ENCODE data around the gene RAD51. TPM values are rescaled to one million over a fixed set of nuclear protein-coding genes. Genes with fewer than 3 reads are reported as not detected.

Gene RAD51
- total RNA-seq, 1 donor from 2014 or later, result 4.8 TPM

DNA sequence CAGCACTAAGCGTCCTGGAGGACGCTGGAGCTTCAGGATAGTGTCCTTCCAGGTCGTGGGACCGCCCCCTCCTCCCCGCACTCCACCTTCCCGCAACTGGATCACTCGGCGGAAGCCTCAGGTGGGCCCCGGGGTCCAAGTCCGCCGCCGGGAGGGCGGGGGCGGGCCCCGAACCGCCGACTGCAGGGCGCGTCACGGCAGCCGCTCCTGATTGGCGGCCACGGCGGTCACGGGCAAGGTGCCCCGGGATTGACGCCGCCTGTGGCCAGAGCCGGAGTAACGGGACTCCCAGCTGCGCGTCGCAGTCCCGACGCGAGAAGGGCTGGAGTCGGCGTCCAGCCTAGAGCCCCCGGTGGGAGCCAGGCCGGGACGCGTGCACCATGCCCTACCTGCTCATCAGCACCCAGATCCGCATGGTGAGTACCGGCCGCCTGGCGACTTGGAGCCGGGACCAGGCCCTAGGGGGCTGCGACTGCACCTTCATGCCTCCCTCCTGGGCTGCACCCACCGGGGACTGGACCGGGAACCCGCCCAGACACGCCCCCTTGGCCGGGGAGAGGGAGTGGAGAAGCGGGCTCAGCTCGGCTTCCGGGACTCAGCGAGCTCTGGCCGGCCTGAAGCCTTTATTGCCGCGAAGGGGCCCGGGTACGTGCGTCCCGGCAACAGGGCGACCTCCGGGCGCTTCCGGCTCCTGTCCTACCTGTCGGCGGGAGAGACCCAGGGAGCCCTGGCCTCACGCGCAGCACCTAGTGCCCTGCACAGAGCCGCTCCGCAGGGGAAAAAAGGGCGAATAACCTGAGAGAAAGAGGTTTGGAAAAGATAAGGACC lies 69.0 kb downstream of the RAD51 start, which contains the start of gene GCHFR:
GCHFR (plus strand) TSS at position 268 of the 828 bp plus-strand sequence; CDS start at position 381, 113 bp downstream.
- peak; percentile 79 for DNase-seq

DNA sequence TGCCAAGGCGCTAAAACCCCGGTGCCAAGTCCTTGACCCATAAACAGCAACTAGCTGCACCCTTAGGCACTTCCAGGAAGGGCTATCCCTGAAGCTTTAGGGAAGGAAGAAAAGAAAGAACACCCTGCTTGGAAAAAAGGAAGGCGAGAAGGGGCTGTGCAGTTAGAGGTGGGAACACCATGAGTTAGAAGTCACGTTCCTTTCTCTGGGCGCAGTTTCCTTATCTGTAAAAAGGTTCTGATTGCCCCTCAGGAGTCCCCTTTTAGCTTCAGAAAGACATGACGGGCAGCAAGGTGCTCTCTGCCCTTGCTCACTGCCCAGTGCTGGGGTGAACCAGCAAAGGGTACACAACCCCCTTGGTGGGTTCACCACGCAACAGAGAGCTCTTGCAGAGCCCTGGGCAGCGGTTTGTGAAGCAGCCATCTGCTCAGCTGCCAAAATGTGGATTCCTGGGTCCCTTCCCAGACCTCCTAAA lies 69.7 kb downstream of the RAD51 start:
- DNase-seq, result no peak

DNA sequence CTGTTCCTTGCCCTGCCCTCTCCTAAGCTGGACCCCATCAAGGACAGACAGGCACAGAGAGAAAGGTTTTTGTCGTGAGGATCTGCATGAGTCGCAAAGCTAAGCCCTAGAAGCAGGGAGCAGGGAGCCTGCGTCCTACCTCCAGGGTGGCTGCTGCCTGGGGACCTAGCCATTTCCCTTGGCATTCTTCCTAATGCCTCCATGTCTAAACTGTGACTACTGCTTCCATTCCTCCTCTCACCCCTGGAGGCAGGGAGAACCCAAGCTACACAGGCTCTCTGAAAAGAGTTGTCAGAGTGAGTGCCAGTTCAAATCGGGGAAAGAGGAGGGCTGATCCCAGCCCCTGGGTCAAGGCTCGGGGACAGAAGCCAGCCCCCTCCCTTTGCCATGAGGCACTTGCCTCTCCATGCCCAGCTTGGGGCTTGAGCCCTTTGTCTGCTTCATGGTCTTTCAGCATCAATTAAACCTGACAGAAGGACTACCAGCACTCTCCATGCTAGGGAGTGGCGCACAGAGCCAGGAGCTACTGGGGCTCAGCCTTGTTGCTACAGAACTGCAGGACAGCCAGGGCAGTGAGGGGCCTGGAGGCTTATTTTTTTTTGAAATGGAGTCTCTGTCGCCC lies 71.3 kb downstream of the RAD51 start:
- DNase-seq, result no peak

DNA sequence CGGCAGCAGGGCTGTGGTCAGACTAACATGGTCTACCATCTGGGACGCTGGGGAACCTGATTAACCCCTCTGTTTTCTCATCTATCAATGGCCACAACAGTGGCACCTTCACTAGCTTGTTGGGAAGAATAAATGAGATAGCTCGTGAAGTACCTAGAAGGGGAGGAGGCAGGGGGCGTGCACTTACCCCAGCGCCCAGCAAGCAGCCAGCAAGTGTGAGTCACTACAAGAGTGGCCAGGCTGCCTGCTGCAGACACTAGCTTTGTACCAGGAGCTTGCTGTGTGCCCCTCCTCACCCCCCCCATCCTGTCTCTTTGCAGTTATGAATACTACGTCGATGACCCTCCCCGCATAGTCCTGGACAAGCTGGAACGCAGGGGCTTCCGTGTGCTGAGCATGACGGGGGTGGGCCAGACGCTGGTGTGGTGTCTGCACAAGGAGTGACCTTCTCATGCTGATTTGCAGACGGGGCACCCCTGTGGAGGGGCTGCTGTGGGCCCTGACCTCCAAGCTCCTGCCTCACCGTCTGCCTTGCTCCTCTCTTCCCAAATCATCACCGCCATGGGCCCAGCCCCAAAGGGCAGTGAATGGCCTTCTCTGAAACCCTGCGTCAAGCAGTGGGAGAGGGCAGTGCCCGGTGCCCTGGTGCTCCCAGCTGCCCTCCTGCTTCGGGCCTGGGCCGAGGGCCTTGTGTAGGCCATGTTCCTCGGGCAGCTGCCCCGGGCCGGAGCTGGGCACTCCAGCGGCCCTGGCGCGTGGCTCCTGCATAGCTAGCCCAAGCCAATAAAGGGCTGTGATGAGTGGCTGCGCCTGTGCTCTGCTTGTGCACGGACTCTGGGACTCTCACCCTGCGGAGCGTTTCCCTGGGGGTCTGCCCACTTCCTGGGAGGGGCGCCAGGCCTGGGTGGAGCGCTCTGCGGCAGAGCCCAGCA lies 72.2 kb downstream of the RAD51 start:
- DNase-seq, result peak; percentile 51

DNA sequence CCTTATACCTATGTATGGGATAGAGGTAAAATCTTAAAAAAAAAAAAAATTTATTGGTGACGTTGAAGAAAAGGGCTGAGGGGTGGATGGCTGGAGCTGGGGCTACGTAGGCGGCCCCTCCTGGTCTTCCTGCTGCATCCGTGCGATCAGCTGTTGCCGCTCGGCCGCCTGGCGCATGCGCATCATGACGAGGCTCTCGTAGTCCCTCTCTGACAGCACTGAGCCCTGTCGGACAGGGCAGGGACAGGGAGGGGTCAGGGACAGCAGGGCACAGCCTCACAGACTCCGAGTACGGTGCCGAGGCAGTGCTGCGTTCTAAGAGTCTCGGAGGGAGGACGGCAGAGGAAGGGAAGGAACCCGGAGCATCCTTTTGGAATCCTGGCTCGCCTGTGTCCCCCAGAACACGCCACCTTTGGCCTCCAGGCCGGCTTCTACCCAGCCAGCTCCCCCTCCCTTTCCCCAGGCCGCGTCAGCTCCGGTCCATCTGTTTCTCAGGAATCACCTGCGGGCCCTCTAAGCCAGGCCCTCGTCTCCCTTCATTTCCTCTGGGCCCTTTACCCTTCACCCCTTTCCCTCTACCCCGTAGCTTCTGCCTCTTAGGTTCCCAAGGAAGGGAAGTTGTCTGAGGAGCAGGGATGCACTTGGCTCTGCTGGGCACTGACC lies 73.0 kb downstream of the RAD51 start:
- no peak for DNase-seq

DNA sequence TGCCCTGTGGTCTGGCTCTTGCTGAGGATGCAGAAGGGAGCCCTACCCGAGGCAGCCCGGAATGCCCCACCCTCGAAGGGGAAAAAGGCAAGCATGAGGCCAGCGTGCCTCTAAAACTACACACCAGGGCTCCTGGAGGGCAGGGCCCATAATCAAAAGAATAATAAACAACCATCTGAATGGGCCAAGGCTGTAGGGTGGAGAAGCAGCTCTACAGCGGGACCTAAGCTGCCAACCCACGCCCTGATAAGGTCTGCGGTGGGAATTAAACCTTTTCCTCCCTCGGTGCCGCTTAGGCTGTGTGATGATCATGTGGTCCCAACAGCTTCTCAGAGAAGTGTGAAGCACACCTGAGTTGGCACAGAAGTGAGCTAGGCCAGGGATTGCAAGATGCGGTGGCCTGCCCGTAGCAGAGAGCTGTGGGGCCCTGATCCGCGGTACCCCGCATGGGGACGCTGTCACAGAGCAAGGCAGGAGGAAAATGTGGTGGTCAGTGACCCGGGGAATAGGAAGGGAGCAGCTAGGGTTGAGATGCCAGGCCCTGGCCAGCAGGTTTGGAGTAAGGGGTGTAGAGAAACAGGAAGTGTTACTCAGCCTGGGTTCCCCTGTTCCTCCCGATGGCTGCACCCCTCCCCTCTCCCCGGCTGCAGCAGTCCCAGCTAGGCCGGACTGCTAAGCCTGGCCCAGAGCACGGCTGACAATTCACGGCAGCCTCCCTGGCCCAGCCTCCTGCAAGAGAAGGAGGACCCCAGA lies 73.7 kb downstream of the RAD51 start:
- peak; percentile 45 for DNase-seq

DNA sequence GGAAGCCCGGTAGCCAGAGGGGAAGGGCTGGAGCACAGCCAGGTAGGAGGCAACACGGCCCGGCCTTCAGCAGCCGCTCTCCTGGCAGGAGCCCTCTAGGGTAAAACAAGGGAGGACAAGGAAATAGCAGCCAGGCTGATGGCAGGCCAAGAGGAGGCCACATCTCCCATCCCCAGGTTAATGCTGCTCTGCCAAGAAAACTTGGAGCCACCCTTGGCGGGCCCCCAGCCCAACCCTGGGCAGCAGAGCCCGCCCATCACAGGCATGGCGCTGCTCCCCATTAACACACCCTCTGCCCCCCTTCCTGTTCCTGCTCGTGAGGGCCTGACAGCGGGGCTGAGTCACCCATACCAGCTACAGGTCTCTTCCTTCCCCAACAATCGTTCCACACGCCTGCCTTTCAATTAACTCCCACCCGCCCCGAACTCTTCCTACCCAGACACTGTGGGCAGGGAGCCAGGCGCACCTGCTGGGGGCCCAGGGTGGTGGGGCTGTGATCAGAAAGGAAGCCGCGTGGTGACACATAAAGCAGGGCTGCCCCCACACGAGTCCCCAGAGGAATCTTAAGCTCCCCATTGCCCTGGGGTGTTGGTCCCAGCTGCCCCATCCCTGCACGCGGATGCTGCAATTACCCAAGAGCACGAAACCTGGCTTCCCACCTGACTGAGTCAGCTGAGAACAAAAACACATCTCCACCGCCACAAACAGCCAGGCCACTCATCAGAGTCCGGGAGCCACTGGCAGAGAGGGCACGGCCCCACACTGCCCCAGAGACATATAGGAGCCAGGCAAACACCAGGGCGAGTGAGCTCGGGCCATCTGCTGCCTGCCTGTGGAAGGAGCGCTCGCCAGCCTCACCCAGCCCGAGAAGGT lies 74.5 kb downstream of the RAD51 start, which contains the start of gene C15orf62:
C15orf62 (plus strand) TSS at position 707 of the 873 bp plus-strand sequence. CDS start 516 bp downstream, outside the sequence.
- peak; percentile 77 for DNase-seq

DNA sequence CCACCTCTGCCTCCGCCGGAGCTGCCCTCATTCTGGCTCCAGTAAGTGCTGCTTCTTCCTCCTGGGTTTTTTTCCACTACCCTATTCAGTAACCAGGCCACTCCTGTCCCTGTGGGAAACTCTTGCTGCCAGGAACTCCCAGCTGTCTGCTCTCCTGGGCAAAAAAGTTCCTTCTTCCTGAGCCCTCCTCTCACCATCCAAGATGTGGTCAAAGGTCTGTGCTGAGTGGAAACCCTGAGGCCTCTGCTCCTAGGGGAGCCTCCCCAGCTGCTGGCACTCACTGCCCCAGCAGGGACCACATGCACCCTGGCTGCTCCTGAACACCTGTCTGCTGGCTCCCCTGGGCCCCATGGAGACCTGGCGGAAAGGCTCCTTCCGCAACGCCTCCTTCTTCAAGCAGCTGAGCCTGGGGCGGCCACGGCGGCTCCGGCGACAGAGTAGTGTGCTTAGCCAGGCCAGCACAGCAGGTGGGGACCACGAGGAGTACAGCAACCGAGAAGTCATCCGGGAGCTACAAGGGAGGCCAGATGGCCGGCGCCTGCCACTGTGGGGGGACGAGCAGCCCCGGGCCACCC lies 75.3 kb downstream of the RAD51 start:
- peak; percentile 35 for DNase-seq

DNA sequence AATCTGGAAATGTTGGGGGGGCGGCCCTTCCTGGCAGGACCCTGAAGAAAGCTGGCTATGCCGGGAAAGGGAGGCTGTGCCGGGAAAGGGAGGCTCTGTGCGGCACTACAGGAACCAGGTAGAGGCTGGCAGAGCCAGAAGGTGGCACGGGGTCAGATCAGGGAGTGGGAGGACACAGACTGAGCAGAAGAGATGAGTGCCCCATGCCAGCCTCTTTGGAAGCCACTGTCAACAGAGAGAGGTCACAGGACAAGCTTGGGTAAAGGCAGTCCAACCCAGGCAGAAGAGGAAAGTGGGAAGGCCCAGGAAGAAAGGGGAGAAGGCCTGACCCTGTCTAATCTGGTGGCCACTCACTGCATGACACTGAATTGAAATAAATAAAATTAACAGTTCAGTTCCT lies 76.3 kb downstream of the RAD51 start:
- no peak for DNase-seq

DNA sequence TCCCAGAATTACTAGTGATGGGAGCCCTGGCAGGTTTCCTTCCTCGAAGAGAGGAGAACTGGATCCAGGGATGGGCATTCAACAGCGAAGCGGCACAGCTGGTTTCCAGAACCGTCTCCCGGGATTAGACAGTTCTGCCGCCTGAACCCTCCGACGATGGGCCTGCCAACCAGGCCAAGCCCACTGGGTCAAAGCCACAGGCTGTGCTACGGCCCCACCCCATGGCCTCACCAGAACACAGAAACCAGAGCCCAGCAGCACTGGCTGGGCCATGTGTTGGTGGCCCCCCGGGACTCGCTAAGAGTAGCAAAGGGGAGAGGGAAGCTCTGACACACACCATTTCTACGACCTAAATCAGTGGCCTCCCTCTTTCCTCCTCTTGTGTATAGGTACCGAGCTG lies 77.0 kb downstream of the RAD51 start:
- DNase-seq, result no peak

DNA sequence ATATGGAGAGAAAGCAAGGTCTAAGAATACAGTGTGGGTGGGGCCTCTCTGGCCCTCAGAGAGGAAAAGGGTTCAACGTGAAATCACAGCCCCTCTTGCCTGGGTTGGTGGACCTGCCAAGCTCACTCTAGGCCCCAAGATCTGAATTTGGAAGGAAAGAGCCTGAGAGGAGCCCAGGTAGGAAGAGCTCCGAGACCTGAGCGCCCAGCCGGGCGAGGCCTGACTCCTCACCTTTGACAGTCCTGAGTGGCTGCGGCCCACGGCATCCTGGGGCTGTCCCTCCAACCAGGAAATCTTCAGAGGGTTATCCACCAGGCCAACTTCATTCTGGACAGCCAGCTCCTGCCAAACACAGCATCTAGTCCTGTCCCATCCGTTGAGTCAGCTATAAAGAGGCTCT lies 78.5 kb downstream of the RAD51 start:
- no peak for DNase-seq

DNA sequence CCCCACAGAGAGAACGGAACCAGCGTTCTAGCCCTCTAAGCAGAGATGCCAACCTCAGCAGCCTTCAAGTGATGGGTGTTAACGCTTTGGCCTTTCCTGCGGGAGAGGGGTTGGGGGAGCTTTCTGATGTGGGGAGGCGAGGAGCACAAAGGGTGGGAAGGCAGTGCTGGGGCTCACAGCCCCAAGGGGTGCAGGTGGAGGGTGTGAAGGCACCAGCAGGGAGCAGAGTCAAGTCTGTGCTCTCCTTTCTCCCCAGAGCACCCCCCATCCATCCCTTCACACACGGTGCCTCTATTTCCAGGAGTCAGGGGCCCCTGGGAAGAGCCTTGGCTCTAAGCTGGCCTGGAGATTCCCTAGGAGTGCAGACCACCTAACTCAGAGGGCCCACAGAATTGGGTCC lies 78.9 kb downstream of the RAD51 start:
- DNase-seq, result no peak

DNA sequence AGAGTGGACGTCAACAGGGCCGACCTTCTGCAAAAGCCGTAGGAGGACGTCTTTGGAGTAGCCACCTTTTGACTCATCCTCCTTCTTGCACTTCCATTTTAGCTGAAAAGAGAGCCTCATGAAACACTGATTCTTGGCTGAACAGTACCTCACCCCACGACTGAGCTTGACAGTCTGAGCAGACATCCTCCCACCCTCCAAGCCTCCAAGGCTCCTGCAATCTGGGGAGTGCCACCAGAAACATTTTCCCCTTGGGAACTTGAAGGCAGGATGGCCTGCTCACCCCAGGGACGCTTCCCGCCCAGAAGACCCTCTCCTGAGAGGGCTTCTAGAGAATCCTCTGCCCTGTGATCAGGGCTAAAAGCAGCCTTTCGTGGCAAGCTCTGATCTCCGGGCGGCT lies 80.0 kb downstream of the RAD51 start:
- DNase-seq, result no peak

DNA sequence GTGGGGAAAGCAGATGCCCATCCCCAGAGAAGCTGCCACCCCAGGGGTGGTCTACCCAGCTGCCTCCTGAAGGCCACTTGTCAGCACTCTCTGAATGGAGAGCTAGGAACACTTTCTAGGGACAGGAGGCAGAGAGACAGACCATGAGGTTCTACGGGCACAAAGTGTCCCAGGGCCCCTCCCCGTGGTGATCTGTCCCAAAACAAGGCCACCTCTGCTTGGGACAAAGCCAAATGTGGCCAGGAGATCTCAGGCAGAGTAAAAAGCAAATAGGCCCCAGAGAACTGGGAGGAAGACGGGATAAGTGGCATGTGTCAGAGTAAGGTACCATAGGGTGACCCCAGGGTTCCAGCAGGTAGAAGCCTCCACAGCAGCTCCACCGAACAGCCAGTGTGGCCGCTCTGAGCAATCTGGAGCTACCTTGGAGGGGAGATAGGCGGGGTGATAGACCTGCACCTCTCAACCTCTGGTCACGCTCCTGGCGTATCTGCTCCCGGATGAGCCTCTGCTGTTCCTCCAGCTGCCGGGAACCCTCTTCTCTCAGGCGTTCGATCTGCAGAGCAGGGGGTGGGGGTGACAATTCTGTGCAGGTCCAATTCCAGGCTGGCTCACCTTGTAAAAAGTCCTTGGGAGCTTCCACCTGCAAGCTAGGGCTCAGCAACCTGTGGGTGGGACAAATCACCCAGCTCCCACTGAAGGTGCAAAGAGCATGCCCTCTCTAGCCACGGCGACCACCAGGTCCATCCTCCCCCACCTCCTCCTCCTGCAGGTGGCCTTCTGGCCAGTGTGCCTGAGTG lies 81.0 kb downstream of the RAD51 start:
- no peak for DNase-seq

DNA sequence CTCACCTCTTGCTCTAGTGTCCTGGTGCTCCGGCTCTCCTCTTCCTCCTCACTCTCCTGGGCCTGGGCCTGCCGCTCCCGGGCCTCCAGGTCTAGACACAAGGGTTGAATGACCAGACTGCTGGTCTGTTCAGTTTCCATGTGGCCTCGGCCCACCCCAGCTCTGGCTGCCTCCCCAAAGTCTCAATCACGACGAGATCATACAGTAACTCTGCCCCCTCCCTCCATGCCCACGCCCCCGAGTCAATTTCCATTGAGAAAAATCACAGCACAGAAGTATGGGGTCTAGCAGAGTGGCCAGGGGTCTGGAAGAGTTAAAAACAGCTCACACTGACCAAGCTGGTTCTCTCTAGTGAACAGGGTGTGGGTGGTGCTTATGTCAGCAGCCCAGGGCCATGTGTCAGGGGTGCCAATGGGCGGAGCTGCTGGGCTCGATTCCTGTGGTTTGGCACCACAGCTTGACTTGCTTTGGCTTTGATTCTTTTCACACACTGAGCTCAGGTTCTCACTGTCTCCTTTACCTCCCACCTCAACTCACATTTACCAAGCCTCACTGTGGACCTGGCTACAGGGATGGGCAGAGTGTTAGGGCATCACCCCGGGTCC lies 81.7 kb downstream of the RAD51 start:
- no peak for DNase-seq

All from dermis blood vessel endothelial cell (primary cell).